Duodenal mucosa (tissue), 2 donors: ENCODE measurements around the gene TSGA10.
"Not testable (repeated sequence)": the region's sequence is repeated elsewhere in the genome, so short reads cannot be mapped to it uniquely, and the experiment has no call there.

Experiments used
- H3K27ac ChIP-seq: one replicate; pipeline ENCODE4 v1.7.0; 2013; ENCODE audit warnings: low read depth, low read length
- H3K27me3 ChIP-seq, 2 donors: one replicate each; pipeline ENCODE4 v1.7.0; 2013; ENCODE audit warnings: low read length in 2 of 2, control low read depth in 1 of 2; ENCODE audit not compliant: insufficient read depth in 2 of 2, control insufficient read depth in 1 of 2
- H3K36me3 ChIP-seq, 2 donors: one replicate each; pipeline ENCODE4 v1.7.0; 2013; ENCODE audit warnings: low read length in 2 of 2, control low read depth in 1 of 2; ENCODE audit not compliant: insufficient read depth in 2 of 2, control insufficient read depth in 1 of 2
- H3K4me1 ChIP-seq, 2 donors: one replicate each; pipeline ENCODE4 v1.7.0; 2013; ENCODE audit warnings: low read length in 2 of 2, control low read depth in 1 of 2; ENCODE audit not compliant: insufficient read depth in 2 of 2, control insufficient read depth in 1 of 2
- H3K4me3 ChIP-seq, 2 donors: one replicate each; pipeline ENCODE4 v1.7.0; 2013; ENCODE audit warnings: low read length in 2 of 2, low read depth in 1 of 2
- H3K9ac ChIP-seq, 2 donors: one replicate each; pipeline ENCODE4 v1.7.0; 2013; ENCODE audit warnings: low read length in 2 of 2, low read depth in 1 of 2
- H3K9me3 ChIP-seq, 2 donors: one replicate each; pipeline ENCODE4 v1.7.0; 2013; ENCODE audit warnings: low read length in 2 of 2, control low read depth in 1 of 2; ENCODE audit not compliant: control insufficient read depth in 1 of 2

The TSGA10 gene

GRCh38 chr2:99153921-99154604 lies 679 bp downstream of the TSGA10 start:
- H3K27ac ChIP-seq, result peak overlapping the region; percentile 83
- peak overlapping the region; percentile 91 to 94 for H3K9ac ChIP-seq

DNA sequence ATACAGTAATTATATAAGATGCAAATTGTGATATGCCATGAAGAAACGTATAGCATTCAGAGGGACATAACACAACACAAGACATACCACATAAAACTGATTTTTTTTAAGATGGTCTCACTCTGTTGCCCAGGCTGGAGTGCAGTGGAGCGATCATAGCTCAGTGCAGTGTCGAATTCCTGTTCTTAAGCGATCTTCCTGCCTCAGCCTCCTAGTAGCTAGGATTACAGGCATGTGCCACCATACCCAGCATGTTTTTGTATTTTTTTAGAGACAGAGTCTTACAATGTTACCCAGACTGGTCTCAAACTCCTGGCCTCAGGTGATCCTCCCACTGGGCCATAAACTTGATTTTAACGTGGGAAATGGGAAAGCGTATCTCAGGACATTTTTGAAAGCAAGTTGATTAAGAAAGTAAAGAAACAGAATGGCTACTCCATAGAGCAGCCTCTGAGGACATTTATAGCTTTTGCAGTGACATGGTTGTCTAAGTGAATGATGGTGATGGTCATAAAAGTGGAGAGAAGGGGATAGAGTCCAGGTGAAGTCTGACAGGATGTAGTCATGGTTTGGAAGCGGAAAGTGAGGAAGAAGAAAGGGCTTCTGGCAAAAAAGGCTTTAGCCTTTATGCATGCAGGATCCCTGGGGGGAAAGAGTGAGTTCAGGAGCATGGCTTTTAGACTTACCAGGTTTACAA lies 2.4 kb downstream of the TSGA10 start:
- Histone ChIP-seq H3K4me1 (peaks cover 14 to 24% of the 10 kb centered on the region in 2 donors), H3K27ac (no peak overlapping the region), H3K36me3 (no peaks in the 10 kb centered on the region), H3K9ac (no peak overlapping the region), H3K27me3 (no peaks in the 10 kb centered on the region), H3K9me3 (no peaks in the 10 kb centered on the region), H3K4me3 (no peak overlapping the region)

More at GRCh38 chr2:99153921-99154604, 679 bp downstream of the TSGA10 start:
- Histone ChIP-seq H3K9me3 (no peaks in the 10 kb centered on the region), H3K4me1 (peaks cover 14 to 24% of the 10 kb centered on the region in 2 donors), H3K4me3 (peak overlapping the region; percentile 95 to 99), H3K36me3 (no peaks in the 10 kb centered on the region), H3K27me3 (no peaks in the 10 kb centered on the region)

- no peak overlapping the region for H3K4me3 ChIP-seq
- H3K4me1 ChIP-seq, result peaks cover 10 to 14% of the 10 kb centered on the region in 2 donors
- H3K9me3 ChIP-seq, result no peaks in the 10 kb centered on the region
- no peak overlapping the region for H3K27ac ChIP-seq
- no peak overlapping the region for H3K9ac ChIP-seq
- H3K27me3 ChIP-seq, result no peaks in the 10 kb centered on the region
- H3K36me3 ChIP-seq, result no peaks in the 10 kb centered on the region
These were observed 4.0 kb downstream of the TSGA10 start for GRCh38 chr2:99150706-99151105.

DNA sequence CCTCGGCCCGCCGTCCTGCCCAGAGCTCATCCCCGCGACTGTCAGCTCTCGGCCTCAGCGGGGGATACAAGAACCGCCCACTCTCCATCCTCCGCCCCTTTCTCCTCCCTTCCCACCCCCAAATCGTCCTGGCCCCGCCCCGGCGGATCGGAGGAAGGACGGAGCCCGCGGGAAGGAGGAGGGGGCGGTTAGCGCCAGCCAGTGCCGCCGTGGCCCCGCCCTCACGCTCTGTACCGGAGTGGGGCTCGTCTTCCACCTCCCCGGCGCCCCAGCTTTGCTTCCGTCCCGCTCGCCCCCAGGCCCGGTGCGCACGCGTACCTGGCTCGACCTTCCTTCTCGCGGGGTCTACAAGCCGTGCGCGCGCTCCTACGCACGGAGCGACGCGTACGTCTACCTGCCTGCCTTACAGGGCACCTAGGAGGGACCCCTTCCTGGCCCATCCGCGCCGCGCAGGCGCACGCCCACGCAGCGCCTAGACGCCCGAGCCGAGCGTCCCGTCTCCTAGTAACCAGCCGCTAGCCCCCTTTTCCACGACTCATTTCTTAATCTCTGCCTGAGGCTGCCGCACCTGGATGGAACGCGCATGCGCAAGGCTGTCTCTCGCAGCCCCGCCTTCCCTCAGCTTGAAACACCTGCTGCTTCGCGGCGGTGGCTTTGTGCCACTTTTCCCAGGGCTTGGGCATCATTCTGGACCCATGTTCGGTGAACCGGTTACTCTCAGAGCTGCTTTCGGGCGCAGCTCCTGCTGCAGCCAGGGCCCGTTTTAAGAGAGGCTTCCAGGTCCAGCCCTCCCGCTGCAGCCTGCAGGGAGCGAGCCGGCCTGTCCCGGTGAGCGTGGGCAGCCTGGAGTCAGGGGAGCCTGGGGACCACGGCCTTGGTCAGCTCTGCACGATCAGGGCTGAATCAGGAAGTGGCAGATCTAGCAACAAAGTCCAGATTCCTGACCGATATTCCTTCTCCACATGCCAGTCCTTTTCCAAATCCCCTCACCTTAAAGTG lies 13.3 kb downstream of the TSGA10 start, which contains the start of gene C2orf15:
C2orf15 (plus strand) TSS at position 598 of the 999 bp plus-strand sequence. CDS start 8,852 bp downstream, outside the sequence.
- Histone ChIP-seq H3K27me3 (no peaks in the 10 kb centered on the region), H3K9ac (peak within 1 kb of the TSS; percentile 67 to 96), H3K36me3 (no peaks in the 10 kb centered on the region)

DNA sequence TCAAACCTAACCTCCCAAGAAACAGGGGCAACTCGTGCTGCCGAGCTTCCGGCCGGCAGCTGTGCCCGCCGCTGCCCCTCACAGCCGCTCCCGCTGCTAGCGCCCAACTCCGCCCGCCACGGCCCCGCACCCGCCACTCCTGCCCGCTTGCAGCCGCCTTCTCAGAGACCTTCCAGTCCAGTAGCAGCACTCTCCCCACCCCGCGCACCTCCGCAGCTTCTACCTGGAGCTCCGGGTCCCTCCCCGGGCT lies 14.0 kb downstream of the TSGA10 start:
- Histone ChIP-seq H3K4me3 (peak overlapping the region; percentile 89 to 93), H3K36me3 (no peaks in the 10 kb centered on the region), H3K27ac (peak overlapping the region; percentile 96), H3K9ac (peak overlapping the region; percentile 67 to 73), H3K4me1 (peaks cover 2 to 4% of the 10 kb centered on the region in 2 donors), H3K27me3 (no peaks in the 10 kb centered on the region), H3K9me3 (no peaks in the 10 kb centered on the region)

More for the DNA sequence above, 13.3 kb downstream of the TSGA10 start, which contains the start of gene C2orf15:
- Histone ChIP-seq H3K4me3 (peak within 1 kb of the TSS; percentile 89 to 93), H3K4me1 (peaks cover 2 to 4% of the 10 kb centered on the region in 2 donors), H3K9me3 (no peaks in the 10 kb centered on the region), H3K27ac (peak within 1 kb of the TSS; percentile 96)

- H3K4me1 ChIP-seq, result peaks cover 2 to 4% of the 10 kb centered on the region in 2 donors
- H3K9me3 ChIP-seq, result no peaks in the 10 kb centered on the region
- H3K27ac ChIP-seq, result peak overlapping the region; percentile 96
- H3K27me3 ChIP-seq, result no peaks in the 10 kb centered on the region
- H3K4me3 ChIP-seq, result peak overlapping the region; percentile 89 to 93
- no peaks in the 10 kb centered on the region for H3K36me3 ChIP-seq
- peak overlapping the region; percentile 67 to 73 for H3K9ac ChIP-seq
These were observed 14.5 kb downstream of the TSGA10 start for GRCh38 chr2:99140056-99140859.

GRCh38 chr2:99139003-99139402 lies 15.7 kb downstream of the TSGA10 start:
- no peak overlapping the region for H3K9ac ChIP-seq
- no peaks in the 10 kb centered on the region for H3K36me3 ChIP-seq
- H3K9me3 ChIP-seq, result no peaks in the 10 kb centered on the region
- H3K27me3 ChIP-seq, result no peaks in the 10 kb centered on the region
- no peak overlapping the region for H3K4me3 ChIP-seq
- no peak overlapping the region for H3K27ac ChIP-seq
- H3K4me1 ChIP-seq, result peaks cover 2 to 4% of the 10 kb centered on the region in 2 donors

DNA sequence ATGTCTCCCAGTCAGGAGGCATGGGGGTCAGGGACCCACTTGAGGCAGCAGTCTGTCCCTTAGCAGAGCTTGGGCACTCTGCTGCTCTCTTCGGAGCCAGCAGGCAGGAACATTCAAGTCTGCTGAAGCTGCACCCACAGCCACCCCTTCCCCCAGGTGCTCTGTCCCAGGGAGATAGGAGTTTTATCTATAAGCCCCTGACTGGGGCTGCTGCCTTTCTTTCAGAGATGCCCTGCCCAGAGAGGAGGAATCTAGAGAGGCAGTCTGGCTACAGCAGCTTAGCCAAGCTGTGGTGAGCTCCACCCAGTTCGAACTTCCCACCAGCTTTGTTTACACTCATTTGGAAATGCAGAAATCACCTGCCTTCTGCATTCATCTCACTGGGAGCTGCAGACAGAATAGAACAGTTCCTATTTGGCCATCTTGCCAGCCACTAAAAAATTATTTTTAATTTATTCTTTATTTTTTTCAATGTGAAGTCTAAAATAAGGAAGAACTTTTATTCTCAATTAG lies 19.6 kb downstream of the TSGA10 start:
- H3K9ac ChIP-seq, H3K4me3 ChIP-seq, H3K36me3 ChIP-seq, H3K9me3 ChIP-seq, H3K27me3 ChIP-seq, H3K27ac ChIP-seq, H3K4me1 ChIP-seq: not testable (repeated sequence)

GRCh38 chr2:99127981-99128380 lies 26.8 kb downstream of the TSGA10 start:
- H3K4me1 ChIP-seq, result no peaks in the 10 kb centered on the region
- H3K4me3 ChIP-seq, result no peak overlapping the region
- no peak overlapping the region for H3K27ac ChIP-seq
- H3K36me3 ChIP-seq, result peaks cover 10% of the 10 kb centered on the region in 2 donors
- no peak overlapping the region for H3K9ac ChIP-seq
- H3K9me3 ChIP-seq, result peaks cover 4 to 7% of the 10 kb centered on the region in 2 donors
- no peaks in the 10 kb centered on the region for H3K27me3 ChIP-seq
